Hematopoietic multipotent progenitor cell treated with erythropoietin and hydrocortisone succinate and interleukin-3 and kit ligand, for 15 days (in vitro differentiated cells): Measurements from ENCODE around the gene CEACAM3.

Experiments used
- DNase-seq: peaks from one replicate; pipeline ENCODE4 v3.0.0-alpha.2; 2015; ENCODE audit warnings: low spot score

The CEACAM3 gene

GRCh38 chr19:41792513-41793413, 3.6 kb upstream of the CEACAM3 start:
- peak; percentile 18 for DNase-seq

GRCh38 chr19:41793414-41793727, 3.0 kb upstream of the CEACAM3 start:
- DNase-seq: no peak

GRCh38 chr19:41795031-41795461, 1.3 kb upstream of the CEACAM3 start:
- DNase-seq: peak; percentile 55

GRCh38 chr19:41796901-41797300, 514 bp downstream of the CEACAM3 start:
- no peak for DNase-seq

- no peak for DNase-seq
Observed at GRCh38 chr19:41799444-41800000, 3.1 kb downstream of the CEACAM3 start.

GRCh38 chr19:41801031-41801430, 4.6 kb downstream of the CEACAM3 start:
- no peak for DNase-seq

GRCh38 chr19:41801792-41802211, 5.4 kb downstream of the CEACAM3 start:
- no peak for DNase-seq

- no peak for DNase-seq
Observed at GRCh38 chr19:41802770-41803169, 6.4 kb downstream of the CEACAM3 start.

GRCh38 chr19:41804336-41804735, 7.9 kb downstream of the CEACAM3 start:
- no peak for DNase-seq

- no peak for DNase-seq
Observed at GRCh38 chr19:41807176-41807575, 10.8 kb downstream of the CEACAM3 start.

- no peak for DNase-seq
Observed at GRCh38 chr19:41808663-41809566, 12.5 kb downstream of the CEACAM3 start.

- DNase-seq: no peak
Observed at GRCh38 chr19:41810301-41810700, 13.9 kb downstream of the CEACAM3 start.

- no peak for DNase-seq
Observed at GRCh38 chr19:41811036-41811435, 14.6 kb downstream of the CEACAM3 start.

- no peak for DNase-seq
Observed at GRCh38 chr19:41811981-41812380, 15.6 kb downstream of the CEACAM3 start.

- DNase-seq: no peak
Observed at GRCh38 chr19:41813911-41814310, 17.5 kb downstream of the CEACAM3 start.

- no peak for DNase-seq
Observed at GRCh38 chr19:41815301-41815700, 18.9 kb downstream of the CEACAM3 start.

- DNase-seq: no peak
Observed at GRCh38 chr19:41816761-41817160, 20.4 kb downstream of the CEACAM3 start.

GRCh38 chr19:41821003-41821735, 24.8 kb downstream of the CEACAM3 start:
- peak; percentile 26 for DNase-seq

- DNase-seq: no peak
Observed at GRCh38 chr19:41837981-41838708, 41.8 kb downstream of the CEACAM3 start.

- no peak for DNase-seq
Observed at GRCh38 chr19:41839211-41839610, 42.8 kb downstream of the CEACAM3 start.

GRCh38 chr19:41843371-41843770, 47.0 kb downstream of the CEACAM3 start:
- no peak for DNase-seq
